ENCODE results near the gene ZNF705A.
"Not testable (repeated sequence)": the region's sequence is repeated elsewhere in the genome, so short reads cannot be mapped to it uniquely, and the experiment has no call there.

DNA sequence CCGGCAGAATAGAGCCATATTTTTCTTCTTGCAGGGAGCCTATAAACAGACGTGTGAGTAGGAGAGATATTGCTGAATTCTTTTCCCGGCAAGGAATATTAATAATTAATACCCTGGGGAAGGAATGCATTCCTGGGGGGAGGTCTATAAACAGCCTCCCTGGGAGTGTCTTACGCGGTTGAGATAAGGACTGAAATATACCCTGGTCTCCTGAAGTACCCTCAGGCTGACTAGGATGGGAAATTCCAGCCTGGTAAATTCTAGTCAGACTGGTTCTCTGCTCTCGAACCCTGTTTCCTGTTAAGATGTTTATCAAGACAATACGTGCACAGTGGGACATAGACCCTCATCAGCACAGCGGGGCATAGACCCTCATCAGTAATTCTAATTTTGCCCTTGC, 15.2 kb upstream of the ZNF705A start:
- TF ChIP-seq, protein P1, sequence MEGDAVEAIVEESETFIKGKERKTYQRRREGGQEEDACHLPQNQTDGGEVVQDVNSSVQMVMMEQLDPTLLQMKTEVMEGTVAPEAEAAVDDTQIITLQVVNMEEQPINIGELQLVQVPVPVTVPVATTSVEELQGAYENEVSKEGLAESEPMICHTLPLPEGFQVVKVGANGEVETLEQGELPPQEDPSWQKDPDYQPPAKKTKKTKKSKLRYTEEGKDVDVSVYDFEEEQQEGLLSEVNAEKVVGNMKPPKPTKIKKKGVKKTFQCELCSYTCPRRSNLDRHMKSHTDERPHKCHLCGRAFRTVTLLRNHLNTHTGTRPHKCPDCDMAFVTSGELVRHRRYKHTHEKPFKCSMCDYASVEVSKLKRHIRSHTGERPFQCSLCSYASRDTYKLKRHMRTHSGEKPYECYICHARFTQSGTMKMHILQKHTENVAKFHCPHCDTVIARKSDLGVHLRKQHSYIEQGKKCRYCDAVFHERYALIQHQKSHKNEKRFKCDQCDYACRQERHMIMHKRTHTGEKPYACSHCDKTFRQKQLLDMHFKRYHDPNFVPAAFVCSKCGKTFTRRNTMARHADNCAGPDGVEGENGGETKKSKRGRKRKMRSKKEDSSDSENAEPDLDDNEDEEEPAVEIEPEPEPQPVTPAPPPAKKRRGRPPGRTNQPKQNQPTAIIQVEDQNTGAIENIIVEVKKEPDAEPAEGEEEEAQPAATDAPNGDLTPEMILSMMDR (IDR thresholded peaks at IDR 0.05), result not testable (repeated sequence)
- not testable (repeated sequence) for TF ChIP-seq POLR2A (IDR thresholded peaks at IDR 0.05)
